Caco-2 (cell line): ENCODE results near the gene TBC1D2. TPM values are rescaled to one million over a fixed set of nuclear protein-coding genes. Genes with fewer than 3 reads are reported as not detected.
"Not testable (repeated sequence)": the region's sequence is repeated elsewhere in the genome, so short reads cannot be mapped to it uniquely, and the experiment has no call there.

Experiments used
- BruUV-seq: library from RNA; stranded (reverse); fragments of 400-500 nt; replicated peaks from 2 replicates; lab custom pipeline; 2021; lab: Mats Ljungman, UMichigan
- CTCF ChIA-PET: fragments of 300-600 bp; sonication (Branson Sonifier 250); formaldehyde crosslinking; loops from one replicate; lab custom pipeline; 2022; ENCODE audit warnings: antibody characterized with exemption; lab: Charles Lee
- POLR2A ChIA-PET: fragments of 300-600 bp; sonication (Branson Sonifier 250); formaldehyde crosslinking; loops from one replicate; lab custom pipeline; 2022; ENCODE audit warnings: antibody characterized with exemption; lab: Charles Lee
- DNase-seq, 2 experiments: peaks; one replicate each; pipeline versions ENCODE4 v3.0.0 to v3.0.0-alpha.2; 2020 to 2022
- H3K27me3 ChIP-seq: replicated peaks from 2 replicates; pipeline ENCODE4 v1.6.0; 2011; ENCODE audit warnings: low read length; ENCODE audit not compliant: control insufficient read depth, insufficient read depth
- H3K36me3 ChIP-seq: 2 replicates; pipeline ENCODE4 v1.5.1; 2011; ENCODE audit warnings: low read length; ENCODE audit not compliant: control insufficient read depth, insufficient read depth
- H3K4me1 ChIP-seq: fragments of 250-450 bp; sonication (Bioruptor Pico); 2 replicates; pipeline ENCODE4 v1.5.1; 2020; ENCODE audit warnings: mild to moderate bottlenecking
- H3K4me3 ChIP-seq: 2 replicates; pipeline ENCODE4 v1.5.1; 2011; ENCODE audit warnings: low read depth, mild to moderate bottlenecking, control low read depth, low read length
- H3K9me3 ChIP-seq: fragments of 250-450 bp; sonication (Bioruptor Pico); 2 replicates; pipeline ENCODE4 v1.5.1; 2020; ENCODE audit warnings: mild to moderate bottlenecking, moderate library complexity
- H3K27ac Mint-ChIP-seq: one replicate; pipeline ENCODE4 v1.8.0; 2022; ENCODE audit warnings: mixed read lengths; ENCODE audit not compliant: unreplicated experiment
- H3K27me3 Mint-ChIP-seq: one replicate; pipeline ENCODE4 v1.8.0; 2022; ENCODE audit warnings: mixed read lengths; ENCODE audit not compliant: insufficient read depth, unreplicated experiment
- H3K36me3 Mint-ChIP-seq: one replicate; pipeline ENCODE4 v1.8.0; 2022; ENCODE audit warnings: mild to moderate bottlenecking, mixed read lengths; ENCODE audit not compliant: insufficient read depth, unreplicated experiment
- H3K4me1 Mint-ChIP-seq: one replicate; pipeline ENCODE4 v1.8.0; 2022; ENCODE audit warnings: low read depth, mixed read lengths; ENCODE audit not compliant: unreplicated experiment
- H3K4me3 Mint-ChIP-seq: one replicate; pipeline ENCODE4 v1.8.0; 2022; ENCODE audit warnings: mild to moderate bottlenecking, moderate library complexity, mixed read lengths; ENCODE audit not compliant: unreplicated experiment
- H3K9me3 Mint-ChIP-seq: one replicate; pipeline ENCODE4 v1.8.0; 2022; ENCODE audit warnings: mixed read lengths; ENCODE audit not compliant: unreplicated experiment
- intact Hi-C: fragments of 100-400 bp; cut with micrococcal nuclease; formaldehyde crosslinking; loops from one replicate; pipeline ENCODE4 v1.10.0; 2022; ENCODE audit not compliant: unreplicated experiment
- total RNA-seq: library from RNA; stranded (reverse); gene quantifications from 2 replicates; pipeline ENCODE4 v1.2.3, GENCODE V29; 2022
- TF ChIP-seq, protein P1 (sequence below), 2 experiments: fragments of 200-600 bp in 1 of 2; IDR thresholded peaks; 1 replicate in 1 of 2; 2 replicates in 1 of 2; pipeline versions ENCODE4 v1.5.1 to v1.8.0; 2011 to 2022; ENCODE audit warnings: antibody characterized with exemption in 1 of 2, control low read depth in 1 of 2, inconsistent platforms in 1 of 2, low read depth in 1 of 2, low read length in 1 of 2, mild to moderate bottlenecking in 1 of 2, moderate library complexity in 1 of 2; ENCODE audit not compliant: insufficient read depth in 1 of 2, severe bottlenecking in 1 of 2, unreplicated experiment in 1 of 2

The TBC1D2 gene
- total RNA-seq, 1 experiment from 2014 or later, result 8.5 TPM

DNA sequence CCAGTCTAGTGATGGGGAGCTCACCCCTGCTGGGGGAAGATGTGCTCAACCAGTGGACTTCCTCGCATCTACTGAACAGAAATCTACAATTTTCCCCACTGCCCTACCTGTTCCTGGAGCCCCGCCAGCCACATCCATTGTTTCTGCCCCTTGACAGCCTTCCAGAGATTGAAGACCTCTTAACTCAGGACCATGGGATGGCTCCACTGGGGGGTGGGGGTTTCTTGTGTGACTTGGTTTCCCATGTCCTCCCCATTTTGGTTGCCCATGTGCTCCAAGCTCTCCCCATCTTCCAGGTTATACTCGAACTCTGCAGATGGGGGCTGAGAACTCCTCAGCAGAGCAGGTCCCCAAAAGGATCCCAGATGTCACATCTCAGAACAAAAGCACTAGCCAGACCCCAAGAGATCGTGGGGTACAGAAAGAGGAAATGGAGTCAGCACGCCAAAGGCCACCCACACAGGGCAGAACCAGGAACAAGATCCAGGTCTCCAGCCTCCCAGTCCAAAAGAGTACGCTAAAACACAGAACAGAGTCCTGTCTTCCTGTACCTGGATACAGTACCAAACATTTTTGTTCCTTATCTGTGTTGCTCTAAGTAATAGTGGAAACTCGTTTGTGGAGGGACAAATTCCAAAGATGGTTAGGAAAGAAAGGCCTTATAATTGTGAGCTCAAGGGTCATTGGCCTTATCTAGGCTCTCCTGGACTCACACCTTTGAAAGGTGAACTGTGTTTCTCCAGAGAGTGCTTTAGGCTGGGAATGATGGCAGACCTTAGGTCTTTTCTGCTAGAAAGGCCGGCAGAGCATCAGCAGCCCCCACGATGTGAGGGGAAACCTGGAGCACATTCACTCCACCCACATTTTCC is 78.8 kb downstream of the TBC1D2 start:
- Mint-ChIP-seq H3K27ac (peak overlapping the region; percentile 91), H3K4me3 (peak overlapping the region; percentile 64), H3K4me1 (peaks cover 45% of the 10 kb centered on the region), H3K27me3 (no peaks in the 10 kb centered on the region), H3K36me3 (peaks cover 12% of the 10 kb centered on the region), H3K9me3 (no peaks in the 10 kb centered on the region)
- intact Hi-C loops, result loop anchor here (1.0 to 2.0 kb wide), 3 partner anchors 14 to 58 kb away; partner anchors contain the start of gene TRIM14
- BruUV-seq, result TSS peak; percentile 31
- Histone ChIP-seq H3K27me3 (no peaks in the 10 kb centered on the region), H3K4me3 (no peak overlapping the region), H3K36me3 (no peaks in the 10 kb centered on the region), H3K4me1 (peaks cover 60% of the 10 kb centered on the region), H3K9me3 (no peaks in the 10 kb centered on the region)
- ChIA-PET CTCF (interaction anchor here (0.6 to 1.5 kb wide), 7 partner anchors 14 to 103 kb away, joined by 3 to 7 read pairs (median 3); partner anchors contain the start of genes CORO2A and TRIM14), POLR2A (interaction anchor here (0.6 to 1.0 kb wide), 3 partner anchors 15 to 543 kb away, joined by 5 to 10 read pairs (median 6); partner anchors contain the start of genes CORO2A, NCBP1, TRIM14 and TSTD2)
- DNase-seq, result peak; percentile 62 to 65
- TF ChIP-seq, protein P1, sequence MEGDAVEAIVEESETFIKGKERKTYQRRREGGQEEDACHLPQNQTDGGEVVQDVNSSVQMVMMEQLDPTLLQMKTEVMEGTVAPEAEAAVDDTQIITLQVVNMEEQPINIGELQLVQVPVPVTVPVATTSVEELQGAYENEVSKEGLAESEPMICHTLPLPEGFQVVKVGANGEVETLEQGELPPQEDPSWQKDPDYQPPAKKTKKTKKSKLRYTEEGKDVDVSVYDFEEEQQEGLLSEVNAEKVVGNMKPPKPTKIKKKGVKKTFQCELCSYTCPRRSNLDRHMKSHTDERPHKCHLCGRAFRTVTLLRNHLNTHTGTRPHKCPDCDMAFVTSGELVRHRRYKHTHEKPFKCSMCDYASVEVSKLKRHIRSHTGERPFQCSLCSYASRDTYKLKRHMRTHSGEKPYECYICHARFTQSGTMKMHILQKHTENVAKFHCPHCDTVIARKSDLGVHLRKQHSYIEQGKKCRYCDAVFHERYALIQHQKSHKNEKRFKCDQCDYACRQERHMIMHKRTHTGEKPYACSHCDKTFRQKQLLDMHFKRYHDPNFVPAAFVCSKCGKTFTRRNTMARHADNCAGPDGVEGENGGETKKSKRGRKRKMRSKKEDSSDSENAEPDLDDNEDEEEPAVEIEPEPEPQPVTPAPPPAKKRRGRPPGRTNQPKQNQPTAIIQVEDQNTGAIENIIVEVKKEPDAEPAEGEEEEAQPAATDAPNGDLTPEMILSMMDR (IDR thresholded peaks at IDR 0.05; ENCODE audit: insufficient read depth in 1 of 2, low read depth in 1 of 2, low read length in 1 of 2, severe bottlenecking in 1 of 2, unreplicated experiment in 1 of 2), result no peak

- no TSS peak for BruUV-seq
- Mint-ChIP-seq H3K4me3 (no peak overlapping the region), H3K9me3 (no peaks in the 10 kb centered on the region), H3K36me3 (peaks cover 12% of the 10 kb centered on the region), H3K27me3 (no peaks in the 10 kb centered on the region), H3K4me1 (peaks cover 49% of the 10 kb centered on the region), H3K27ac (peak overlapping the region; percentile 91)
- no peak for DNase-seq
- intact Hi-C loops, result loop anchor here (2.0 kb wide), 2 partner anchors 29 to 57 kb away; partner anchors contain the start of gene TRIM14
- Histone ChIP-seq H3K27me3 (no peaks in the 10 kb centered on the region), H3K9me3 (no peaks in the 10 kb centered on the region), H3K4me1 (peaks cover 69% of the 10 kb centered on the region), H3K4me3 (no peak overlapping the region), H3K36me3 (no peaks in the 10 kb centered on the region)
- ChIA-PET POLR2A (no interaction called here), CTCF (interaction anchor here (1.5 kb wide), 1 partner anchor 16 kb away, joined by 4 read pairs; the partner anchor contains the start of gene CORO2A)
- TF ChIP-seq, protein P1 (IDR thresholded peaks at IDR 0.05; ENCODE audit: insufficient read depth in 1 of 2, low read depth in 1 of 2, low read length in 1 of 2, severe bottlenecking in 1 of 2, unreplicated experiment in 1 of 2), result no peak
Observed at GRCh38 chr9:98175762-98176161, 79.7 kb downstream of the TBC1D2 start.

GRCh38 chr9:98175028-98175569 is 80.3 kb downstream of the TBC1D2 start:
- H3K4me3 ChIP-seq, result no peak overlapping the region
- intact Hi-C loops, result no loop called here
- no peaks in the 10 kb centered on the region for H3K9me3 Mint-ChIP-seq
- no peak overlapping the region for H3K4me3 Mint-ChIP-seq
- H3K4me1 ChIP-seq, result peaks cover 75% of the 10 kb centered on the region
- H3K9me3 ChIP-seq, result no peaks in the 10 kb centered on the region
- DNase-seq, result no peak
- no peaks in the 10 kb centered on the region for H3K27me3 Mint-ChIP-seq
- ChIA-PET CTCF (no interaction called here), POLR2A (interaction anchor here (1.0 kb wide), 2 partner anchors 80 to 253 kb away, joined by 3 to 4 read pairs; partner anchors contain the start of genes TBC1D2 and TRMO)
- H3K27me3 ChIP-seq, result no peaks in the 10 kb centered on the region
- peak overlapping the region; percentile 65 for H3K27ac Mint-ChIP-seq
- peaks cover 55% of the 10 kb centered on the region for H3K4me1 Mint-ChIP-seq
- peaks cover 12% of the 10 kb centered on the region for H3K36me3 Mint-ChIP-seq
- BruUV-seq, result no TSS peak
- TF ChIP-seq, protein P1 (IDR thresholded peaks at IDR 0.05; ENCODE audit: insufficient read depth in 1 of 2, low read depth in 1 of 2, low read length in 1 of 2, severe bottlenecking in 1 of 2, unreplicated experiment in 1 of 2), result no peak
- H3K36me3 ChIP-seq, result no peaks in the 10 kb centered on the region

- H3K4me3 Mint-ChIP-seq, BruUV-seq, H3K27me3 ChIP-seq, H3K36me3 ChIP-seq, H3K27me3 Mint-ChIP-seq, H3K4me3 ChIP-seq, H3K9me3 ChIP-seq, H3K9me3 Mint-ChIP-seq, intact Hi-C loops, CTCF ChIA-PET, DNase-seq: not testable (repeated sequence)
- peaks cover 12% of the 10 kb centered on the region for H3K36me3 Mint-ChIP-seq
- peaks cover 81% of the 10 kb centered on the region for H3K4me1 ChIP-seq
- peak overlapping the region; percentile 65 for H3K27ac Mint-ChIP-seq
- POLR2A ChIA-PET, result interaction anchor here (1.0 kb wide), 2 partner anchors 81 to 253 kb away, joined by 3 to 4 read pairs; partner anchors contain the start of genes TBC1D2 and TRMO
- peaks cover 61% of the 10 kb centered on the region for H3K4me1 Mint-ChIP-seq
Observed at GRCh38 chr9:98174502-98174918, 80.9 kb downstream of the TBC1D2 start.
